PFSK-1 (cell line): ENCODE results near the gene PRDM2.

Source experiments
- FOXP2 ChIP-seq: optimal IDR thresholded peaks from 2 replicates; pipeline ENCODE3; 2011; ENCODE audit warnings: borderline replicate concordance, control low read depth, inconsistent platforms; ENCODE audit not compliant: insufficient read depth; ENCODE audit errors: extremely low read length, extremely low read depth
- POLR2AphosphoS5 ChIP-seq: IDR thresholded peaks from 2 replicates; pipeline ENCODE4 v1.6.1; 2012; ENCODE audit warnings: low read depth, mild to moderate bottlenecking, control low read depth, low read length, moderate library complexity
- SIN3A ChIP-seq: IDR thresholded peaks from 2 replicates; pipeline ENCODE4 v1.6.1; 2012; ENCODE audit warnings: mild to moderate bottlenecking, low read length, moderate library complexity, borderline replicate concordance; ENCODE audit not compliant: insufficient read depth
- TAF1 ChIP-seq: IDR thresholded peaks from 2 replicates; pipeline ENCODE4 v1.6.1; 2012; ENCODE audit warnings: low read length, control low read depth, borderline replicate concordance; ENCODE audit not compliant: insufficient read depth
- TF ChIP-seq, protein P1 (sequence below), 2 experiments: IDR thresholded peaks; 2 replicates each; pipeline versions ENCODE4 v1.6.1 to v1.8.0; 2011 to 2012; ENCODE audit warnings: low read depth in 2 of 2, low read length in 2 of 2, control low read depth in 1 of 2, inconsistent platforms in 1 of 2, mild to moderate bottlenecking in 1 of 2, moderate library complexity in 1 of 2; ENCODE audit not compliant: insufficient read depth in 1 of 2

DNA sequence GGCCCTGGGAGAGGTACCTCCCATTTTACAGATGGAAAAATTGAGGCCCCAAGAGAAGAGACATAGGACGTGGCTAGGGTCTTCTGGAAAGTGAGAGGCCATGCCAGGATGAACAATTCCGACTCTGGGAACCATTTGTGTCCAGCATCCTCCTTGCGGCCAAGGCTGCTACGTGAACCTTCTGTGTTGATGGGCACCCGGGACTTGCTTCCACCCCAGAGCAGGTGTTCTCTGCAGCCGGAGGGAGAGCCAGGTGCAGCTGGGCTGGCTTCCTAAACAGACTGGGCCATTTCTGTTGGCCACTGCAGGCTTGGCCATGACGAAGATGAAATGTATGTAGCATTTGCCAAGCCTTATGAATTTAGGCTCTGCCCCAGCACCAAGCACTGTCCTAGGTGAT is 118.9 kb downstream of the PRDM2 start:
- TF ChIP-seq FOXP2, result no peak
- TF ChIP-seq POLR2AphosphoS5, result no peak
- TF ChIP-seq, protein P1, sequence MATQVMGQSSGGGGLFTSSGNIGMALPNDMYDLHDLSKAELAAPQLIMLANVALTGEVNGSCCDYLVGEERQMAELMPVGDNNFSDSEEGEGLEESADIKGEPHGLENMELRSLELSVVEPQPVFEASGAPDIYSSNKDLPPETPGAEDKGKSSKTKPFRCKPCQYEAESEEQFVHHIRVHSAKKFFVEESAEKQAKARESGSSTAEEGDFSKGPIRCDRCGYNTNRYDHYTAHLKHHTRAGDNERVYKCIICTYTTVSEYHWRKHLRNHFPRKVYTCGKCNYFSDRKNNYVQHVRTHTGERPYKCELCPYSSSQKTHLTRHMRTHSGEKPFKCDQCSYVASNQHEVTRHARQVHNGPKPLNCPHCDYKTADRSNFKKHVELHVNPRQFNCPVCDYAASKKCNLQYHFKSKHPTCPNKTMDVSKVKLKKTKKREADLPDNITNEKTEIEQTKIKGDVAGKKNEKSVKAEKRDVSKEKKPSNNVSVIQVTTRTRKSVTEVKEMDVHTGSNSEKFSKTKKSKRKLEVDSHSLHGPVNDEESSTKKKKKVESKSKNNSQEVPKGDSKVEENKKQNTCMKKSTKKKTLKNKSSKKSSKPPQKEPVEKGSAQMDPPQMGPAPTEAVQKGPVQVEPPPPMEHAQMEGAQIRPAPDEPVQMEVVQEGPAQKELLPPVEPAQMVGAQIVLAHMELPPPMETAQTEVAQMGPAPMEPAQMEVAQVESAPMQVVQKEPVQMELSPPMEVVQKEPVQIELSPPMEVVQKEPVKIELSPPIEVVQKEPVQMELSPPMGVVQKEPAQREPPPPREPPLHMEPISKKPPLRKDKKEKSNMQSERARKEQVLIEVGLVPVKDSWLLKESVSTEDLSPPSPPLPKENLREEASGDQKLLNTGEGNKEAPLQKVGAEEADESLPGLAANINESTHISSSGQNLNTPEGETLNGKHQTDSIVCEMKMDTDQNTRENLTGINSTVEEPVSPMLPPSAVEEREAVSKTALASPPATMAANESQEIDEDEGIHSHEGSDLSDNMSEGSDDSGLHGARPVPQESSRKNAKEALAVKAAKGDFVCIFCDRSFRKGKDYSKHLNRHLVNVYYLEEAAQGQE (IDR thresholded peaks at IDR 0.05; ENCODE audit: insufficient read depth in 1 of 2, low read depth in 2 of 2, low read length in 2 of 2), result no peak
- no peak for TF ChIP-seq TAF1
- no peak for TF ChIP-seq SIN3A
